Left lung (tissue), 10 donors: ENCODE data around the gene BMP5. TPM values are rescaled to one million over a fixed set of nuclear protein-coding genes. Genes with fewer than 3 reads are reported as not detected.

ENCODE experiments used
- ATAC-seq: fragments of 200-7000 bp; cut with Tn5 transposase; one replicate; pipeline ENCODE4 v1.9.1; 2020; ENCODE audit warnings: moderate library complexity
- DNase-seq, 4 donors: peaks; one replicate each; pipeline ENCODE4 v3.0.0-alpha.2; 2013 to 2020
- H3K27ac ChIP-seq, 2 donors: fragments of 200-600 bp; sonication (generic) in 1 of 2; one replicate each; pipeline versions ENCODE4 v1.5.0 to v1.8.0; 2020 to 2021
- H3K27me3 ChIP-seq, 2 donors: fragments of 200-600 bp; sonication (generic) in 1 of 2; one replicate each; pipeline versions ENCODE4 v1.5.0 to v1.8.0; 2020 to 2021
- H3K36me3 ChIP-seq, 2 donors: fragments of 200-600 bp; sonication (generic) in 1 of 2; one replicate each; pipeline versions ENCODE4 v1.5.0 to v1.8.0; 2020 to 2021
- H3K4me1 ChIP-seq, 2 donors: fragments of 200-600 bp; one replicate each; pipeline ENCODE4 v1.8.0; 2021
- H3K4me3 ChIP-seq, 2 donors: fragments of 200-600 bp; sonication (generic) in 1 of 2; one replicate each; pipeline versions ENCODE4 v1.5.0 to v1.8.0; 2020 to 2021; ENCODE audit warnings: mild to moderate bottlenecking in 1 of 2
- H3K9me3 ChIP-seq, 2 donors: fragments of 200-600 bp; sonication (generic) in 1 of 2; one replicate each; pipeline versions ENCODE4 v1.5.0 to v1.8.0; 2020 to 2021
- intact Hi-C, 2 donors: fragments of 100-400 bp; cut with DNase I; formaldehyde crosslinking; loops; one replicate each; pipeline versions ENCODE4 v1.11.2 to v1.14.2; 2022
- polyA plus RNA-seq, 6 donors: library from polyadenylated mRNA; unstranded; fragments of 120-200 nt; gene quantifications; one replicate each; pipeline ENCODE4 v1.2.1, GENCODE V29; 2013; ENCODE audit not compliant: insufficient read length in 6 of 6
- total RNA-seq, 2 donors: library from RNA; stranded (reverse); fragmentation: NEBNext Ultra II Directional; extraction: Animal tissue kit (Norgen Biotek cat#: 25700); gene quantifications; one replicate each; pipeline ENCODE4 v1.2.1, GENCODE V29; 2021
- TF ChIP-seq, protein P1 (sequence below), 2 donors: fragments of 200-600 bp; sonication (generic) in 1 of 2; IDR thresholded peaks; one replicate each; pipeline versions ENCODE4 v1.5.0 to v1.8.0; 2021; ENCODE audit warnings: antibody characterized with exemption in 2 of 2
- donor health status: DM: no; HTN: yes; CAD: no.
- donor health status: DM: no; HTN: no; CAD: no.

The BMP5 gene
- total and polyA plus RNA-seq, 8 donors: 12.7 to 88.6 (median 74.2) TPM

DNA sequence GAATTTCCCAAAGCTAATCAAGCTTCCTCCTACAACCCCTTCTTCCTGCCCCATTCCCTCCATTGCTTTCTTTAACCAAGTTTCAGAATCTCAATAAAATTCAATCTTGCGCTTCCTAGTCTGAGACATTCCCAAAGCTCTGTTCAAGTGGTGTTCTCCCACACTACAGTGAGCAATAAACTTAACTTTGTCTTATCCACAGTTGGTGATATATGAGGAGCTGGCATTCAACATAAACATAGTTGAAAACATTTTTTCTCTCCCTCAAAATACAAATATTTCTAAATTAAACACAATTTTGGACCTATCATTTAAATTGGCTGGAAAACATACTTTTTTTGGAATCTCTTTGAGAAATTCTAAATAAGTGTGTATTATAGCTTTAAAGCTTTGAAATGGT lies 166.7 kb downstream of the BMP5 start:
- no peaks in the 10 kb centered on the region for H3K36me3 ChIP-seq
- no peak for ATAC-seq
- no peaks in the 10 kb centered on the region for H3K27me3 ChIP-seq
- TF ChIP-seq, protein P1, sequence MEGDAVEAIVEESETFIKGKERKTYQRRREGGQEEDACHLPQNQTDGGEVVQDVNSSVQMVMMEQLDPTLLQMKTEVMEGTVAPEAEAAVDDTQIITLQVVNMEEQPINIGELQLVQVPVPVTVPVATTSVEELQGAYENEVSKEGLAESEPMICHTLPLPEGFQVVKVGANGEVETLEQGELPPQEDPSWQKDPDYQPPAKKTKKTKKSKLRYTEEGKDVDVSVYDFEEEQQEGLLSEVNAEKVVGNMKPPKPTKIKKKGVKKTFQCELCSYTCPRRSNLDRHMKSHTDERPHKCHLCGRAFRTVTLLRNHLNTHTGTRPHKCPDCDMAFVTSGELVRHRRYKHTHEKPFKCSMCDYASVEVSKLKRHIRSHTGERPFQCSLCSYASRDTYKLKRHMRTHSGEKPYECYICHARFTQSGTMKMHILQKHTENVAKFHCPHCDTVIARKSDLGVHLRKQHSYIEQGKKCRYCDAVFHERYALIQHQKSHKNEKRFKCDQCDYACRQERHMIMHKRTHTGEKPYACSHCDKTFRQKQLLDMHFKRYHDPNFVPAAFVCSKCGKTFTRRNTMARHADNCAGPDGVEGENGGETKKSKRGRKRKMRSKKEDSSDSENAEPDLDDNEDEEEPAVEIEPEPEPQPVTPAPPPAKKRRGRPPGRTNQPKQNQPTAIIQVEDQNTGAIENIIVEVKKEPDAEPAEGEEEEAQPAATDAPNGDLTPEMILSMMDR (IDR thresholded peaks at IDR 0.05): no peak
- peak in 1 of 4 donors; percentile 23 for DNase-seq
- H3K4me3 ChIP-seq: no peak overlapping the region
- no peaks in the 10 kb centered on the region for H3K4me1 ChIP-seq
- H3K27ac ChIP-seq: no peak overlapping the region
- intact Hi-C loops: no loop called here
- H3K9me3 ChIP-seq: peaks cover 0 to 13% of the 10 kb centered on the region in 2 donors

DNA sequence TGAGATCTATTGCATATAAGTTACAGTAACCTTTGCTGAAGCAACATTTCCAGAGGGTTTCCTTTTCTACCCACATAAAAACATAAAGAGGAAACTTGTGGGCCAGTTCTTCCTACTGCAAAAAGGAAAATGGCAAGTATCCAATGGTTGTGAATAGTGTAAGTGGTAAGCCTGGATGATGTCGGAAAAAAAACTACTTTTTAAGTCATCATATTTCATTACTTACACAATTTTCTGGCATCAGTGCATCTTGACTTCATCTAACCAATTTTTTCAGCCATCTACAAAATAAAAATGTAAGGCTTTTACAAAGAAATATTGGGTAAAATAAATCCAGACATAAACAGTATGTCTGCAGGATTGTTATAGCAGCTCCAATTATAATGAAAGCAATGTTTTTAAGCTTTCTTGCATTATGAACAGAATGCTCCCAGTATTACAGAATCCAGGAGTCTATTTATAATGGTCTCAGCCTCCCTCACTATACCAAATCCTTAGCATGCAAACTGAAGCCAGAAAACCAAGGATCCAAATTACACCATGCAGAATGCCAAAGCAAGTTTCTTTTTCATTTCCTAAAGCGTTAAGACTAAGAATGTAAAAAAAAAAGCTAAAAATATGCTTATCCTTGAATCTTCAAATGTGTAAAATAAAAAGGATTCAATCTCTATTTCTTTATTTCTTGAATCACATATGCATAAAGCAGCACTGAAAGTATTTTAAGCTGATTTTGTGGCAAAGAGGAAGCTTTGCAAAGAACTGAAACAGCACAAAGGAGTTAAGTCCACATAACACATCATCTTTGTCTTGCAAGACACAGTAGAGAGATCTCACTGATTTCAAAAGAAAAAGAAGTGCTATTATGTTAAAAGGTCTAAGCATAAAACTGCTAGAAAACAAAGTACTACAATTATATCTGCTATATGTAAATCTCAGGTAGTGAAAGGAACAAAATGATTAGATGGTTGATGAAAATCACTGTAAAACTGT lies 169.6 kb downstream of the BMP5 start:
- H3K36me3 ChIP-seq: no peaks in the 10 kb centered on the region
- no peaks in the 10 kb centered on the region for H3K27me3 ChIP-seq
- ATAC-seq (no peak), DNase-seq (peak in 2 of 4 donors; percentile 69 to 78)
- peaks cover 0 to 13% of the 10 kb centered on the region in 2 donors for H3K9me3 ChIP-seq
- H3K4me3 ChIP-seq: no peak overlapping the region
- H3K27ac ChIP-seq: no peak overlapping the region
- intact Hi-C loops: no loop called here
- no peaks in the 10 kb centered on the region for H3K4me1 ChIP-seq
- TF ChIP-seq, protein P1 (IDR thresholded peaks at IDR 0.05): no peak

DNA sequence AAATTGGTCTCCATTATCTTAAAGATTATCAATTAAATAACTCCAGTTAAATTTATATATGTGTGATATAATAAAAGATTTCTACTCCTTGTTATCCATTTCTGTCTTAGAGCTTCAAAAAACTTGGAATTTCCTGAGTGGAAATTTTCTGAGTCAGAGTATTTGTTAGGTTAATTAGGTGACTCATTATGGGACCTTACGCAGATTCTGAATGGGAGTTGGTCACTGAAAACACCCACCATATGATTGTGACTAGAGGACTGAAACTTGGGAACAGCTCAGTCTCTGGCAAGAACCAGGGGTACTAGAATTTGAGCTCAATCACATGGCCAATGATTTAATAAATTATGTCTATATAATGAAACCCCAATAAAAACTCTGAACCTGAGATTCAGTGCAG lies 171.0 kb downstream of the BMP5 start:
- ATAC-seq: no peak

More for the DNA sequence above, 171.0 kb downstream of the BMP5 start:
- TF ChIP-seq, protein P1 (IDR thresholded peaks at IDR 0.05): no peak
- intact Hi-C loops: no loop called here
- Histone ChIP-seq H3K4me1 (no peaks in the 10 kb centered on the region), H3K4me3 (no peak overlapping the region), H3K27me3 (no peaks in the 10 kb centered on the region), H3K27ac (no peak overlapping the region), H3K9me3 (peaks cover 0 to 13% of the 10 kb centered on the region in 2 donors), H3K36me3 (no peaks in the 10 kb centered on the region)
- DNase-seq: no peak
